Measurements from ENCODE around the gene IL34. TPM values are rescaled to one million over a fixed set of nuclear protein-coding genes. Genes with fewer than 3 reads are reported as not detected.

Gene IL34
- total RNA-seq, 6 donors from 2014 or later = 3.0 to 32.1 (median 14.8) TPM

DNA sequence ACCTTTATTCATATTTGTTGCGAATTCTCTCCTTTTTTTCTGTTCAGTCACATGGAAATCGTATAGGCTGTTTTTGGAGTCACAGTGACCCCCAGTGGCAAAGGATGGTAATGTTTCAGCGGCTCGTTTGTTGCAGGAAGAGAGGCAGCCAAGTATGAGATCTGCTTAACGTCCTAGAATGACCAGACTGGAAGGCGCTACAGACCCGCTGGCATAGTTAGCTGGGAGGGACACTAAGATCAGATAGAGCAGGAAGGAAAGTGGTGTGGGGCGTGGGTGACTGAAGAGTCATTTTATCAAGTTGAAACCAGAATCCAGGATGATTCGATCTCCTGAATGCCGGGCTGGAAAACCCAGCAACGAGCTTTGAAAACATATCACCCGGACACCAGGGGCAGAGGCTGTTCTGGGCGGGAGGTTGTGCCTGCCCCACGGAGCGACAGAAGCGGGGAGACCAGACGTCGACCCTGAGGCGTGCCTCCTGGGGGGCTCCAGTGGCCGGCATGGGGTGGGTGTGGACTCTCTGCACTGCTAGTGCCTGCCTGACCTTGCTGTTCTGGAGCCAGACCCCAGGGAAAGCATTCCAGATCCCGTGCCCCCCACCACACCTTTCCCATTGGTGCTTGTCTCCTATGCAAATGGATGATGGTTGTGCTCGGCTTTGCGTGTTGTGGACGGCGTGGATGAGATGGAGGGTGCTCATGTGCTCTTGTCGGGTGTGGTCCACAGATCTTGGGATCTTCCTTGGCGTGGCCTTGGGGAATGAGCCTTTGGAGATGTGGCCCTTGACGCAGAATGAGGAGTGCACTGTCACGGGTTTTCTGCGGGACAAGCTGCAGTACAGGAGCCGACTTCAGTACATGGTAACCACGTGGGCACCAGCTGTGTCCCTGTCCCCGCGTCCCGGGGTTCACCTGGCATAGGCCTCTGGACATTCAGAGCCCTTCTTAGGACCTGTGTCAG is 7.7 kb downstream of the IL34 start:
- Histone ChIP-seq H3K4me1 (peaks cover 0 to 9% (median 5%) of the 10 kb centered on the region in 4 donors), H3K36me3 (no peaks in the 10 kb centered on the region), H3K27ac (peak overlapping the region; percentile 31 to 73 (median 52)), H3K27me3 (no peaks in the 10 kb centered on the region), H3K9me3 (no peaks in the 10 kb centered on the region), H3K4me3 (peak overlapping the region in 2 of 4 donors; percentile 22 to 26)
- DNase-seq (peak; percentile 57 to 72), ATAC-seq (ENCODE audit: low FRiP score in 2 of 2) (peak; percentile 85 to 91)
- TF ChIP-seq POLR2A (IDR thresholded peaks at IDR 0.05) (no peak), EP300 (IDR thresholded peaks at IDR 0.05) (no peak), POLR2AphosphoS5 (IDR thresholded peaks at IDR 0.05) (peak; percentile 20 to 24)
- TF ChIP-seq, protein P1, sequence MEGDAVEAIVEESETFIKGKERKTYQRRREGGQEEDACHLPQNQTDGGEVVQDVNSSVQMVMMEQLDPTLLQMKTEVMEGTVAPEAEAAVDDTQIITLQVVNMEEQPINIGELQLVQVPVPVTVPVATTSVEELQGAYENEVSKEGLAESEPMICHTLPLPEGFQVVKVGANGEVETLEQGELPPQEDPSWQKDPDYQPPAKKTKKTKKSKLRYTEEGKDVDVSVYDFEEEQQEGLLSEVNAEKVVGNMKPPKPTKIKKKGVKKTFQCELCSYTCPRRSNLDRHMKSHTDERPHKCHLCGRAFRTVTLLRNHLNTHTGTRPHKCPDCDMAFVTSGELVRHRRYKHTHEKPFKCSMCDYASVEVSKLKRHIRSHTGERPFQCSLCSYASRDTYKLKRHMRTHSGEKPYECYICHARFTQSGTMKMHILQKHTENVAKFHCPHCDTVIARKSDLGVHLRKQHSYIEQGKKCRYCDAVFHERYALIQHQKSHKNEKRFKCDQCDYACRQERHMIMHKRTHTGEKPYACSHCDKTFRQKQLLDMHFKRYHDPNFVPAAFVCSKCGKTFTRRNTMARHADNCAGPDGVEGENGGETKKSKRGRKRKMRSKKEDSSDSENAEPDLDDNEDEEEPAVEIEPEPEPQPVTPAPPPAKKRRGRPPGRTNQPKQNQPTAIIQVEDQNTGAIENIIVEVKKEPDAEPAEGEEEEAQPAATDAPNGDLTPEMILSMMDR (IDR thresholded peaks at IDR 0.05) = peak; percentile 76 to 92 (median 90)
- 40 to 42% methylated on average over 32 to 34 of the region's 35 CpGs for WGBS, 2 donors

DNA sequence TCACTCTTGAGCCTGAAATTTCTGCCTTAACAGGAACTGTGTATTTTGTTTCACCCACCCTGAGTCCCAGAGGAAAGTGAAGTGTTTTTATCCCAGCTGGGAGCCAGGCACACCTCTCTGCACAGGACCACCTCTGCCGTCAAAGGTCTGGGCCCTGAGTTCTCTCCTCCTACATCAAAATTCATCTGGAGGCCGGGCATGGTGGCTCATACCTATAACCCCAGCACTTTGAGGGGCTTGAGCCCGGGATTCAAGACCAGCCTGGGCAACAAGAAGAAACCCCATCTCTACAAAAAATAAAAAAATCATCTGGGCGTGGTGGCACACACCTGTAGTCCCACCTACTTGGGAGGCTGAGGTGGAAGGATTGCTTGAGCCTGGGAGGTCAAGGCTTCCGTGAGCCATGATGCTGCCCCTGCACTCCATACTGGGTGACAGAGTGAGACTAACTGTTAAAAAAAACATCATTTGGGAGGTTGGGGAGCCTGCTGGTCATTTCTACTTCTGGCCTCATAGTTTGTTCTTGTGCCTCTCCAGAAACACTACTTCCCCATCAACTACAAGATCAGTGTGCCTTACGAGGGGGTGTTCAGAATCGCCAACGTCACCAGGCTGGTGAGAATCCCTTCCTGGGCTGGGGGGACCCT is 9.8 kb downstream of the IL34 start:
- no peaks in the 10 kb centered on the region for H3K36me3 ChIP-seq
- no peak overlapping the region for H3K27ac ChIP-seq
- H3K27me3 ChIP-seq = no peaks in the 10 kb centered on the region
- 85 to 92% methylated on average over 7 to 8 of the region's 8 CpGs for whole genome bisulfite sequencing, 2 donors
- peaks cover 0 to 9% (median 5%) of the 10 kb centered on the region in 4 donors for H3K4me1 ChIP-seq
- TF ChIP-seq, protein P1 (IDR thresholded peaks at IDR 0.05) = no peak
- TF ChIP-seq EP300 (IDR thresholded peaks at IDR 0.05) = no peak
- no peak for TF ChIP-seq POLR2AphosphoS5 (IDR thresholded peaks at IDR 0.05)
- no peak for TF ChIP-seq POLR2A (IDR thresholded peaks at IDR 0.05)
- no peak for DNase-seq
- ATAC-seq (ENCODE audit: low FRiP score in 2 of 2) = no peak
- no peaks in the 10 kb centered on the region for H3K9me3 ChIP-seq
- no peak overlapping the region for H3K4me3 ChIP-seq

DNA sequence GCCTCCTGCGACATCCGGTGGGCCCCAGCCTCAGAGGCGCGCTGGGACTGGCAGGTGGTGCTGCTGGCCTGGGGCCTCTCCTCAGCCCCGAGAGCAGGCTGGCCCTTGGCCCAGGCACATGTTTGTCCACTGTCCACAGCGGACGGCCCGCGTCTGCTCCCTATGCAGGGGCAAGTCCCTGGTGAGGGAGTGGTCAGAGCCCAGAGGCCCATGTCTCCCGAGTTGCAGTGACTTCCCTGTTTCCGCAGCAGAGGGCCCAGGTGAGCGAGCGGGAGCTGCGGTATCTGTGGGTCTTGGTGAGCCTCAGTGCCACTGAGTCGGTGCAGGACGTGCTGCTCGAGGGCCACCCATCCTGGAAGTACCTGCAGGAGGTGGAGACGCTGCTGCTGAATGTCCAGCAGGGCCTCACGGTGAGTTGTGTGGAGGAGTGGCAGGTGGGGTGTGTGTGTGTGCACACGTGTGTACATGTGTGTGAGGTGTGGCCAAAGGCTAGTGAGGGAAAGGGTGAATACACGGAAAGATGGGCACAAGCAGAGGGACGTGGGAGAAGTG is 10.4 kb downstream of the IL34 start:
- Histone ChIP-seq H3K27ac (no peak overlapping the region), H3K27me3 (no peaks in the 10 kb centered on the region), H3K4me3 (no peak overlapping the region), H3K36me3 (peaks cover 0 to 4% (median 0%) of the 10 kb centered on the region in 4 donors), H3K9me3 (no peaks in the 10 kb centered on the region), H3K4me1 (peaks cover 0 to 9% (median 5%) of the 10 kb centered on the region in 4 donors)
- no peak for TF ChIP-seq EP300 (IDR thresholded peaks at IDR 0.05)
- no peak for TF ChIP-seq POLR2A (IDR thresholded peaks at IDR 0.05)
- TF ChIP-seq, protein P1 (IDR thresholded peaks at IDR 0.05) = no peak
- no peak for TF ChIP-seq POLR2AphosphoS5 (IDR thresholded peaks at IDR 0.05)
- WGBS, 2 donors = 71 to 83% methylated on average over 11 to 22 of the region's 22 CpGs
- ATAC-seq (ENCODE audit: low FRiP score in 2 of 2) (no peak), DNase-seq (peak in 1 of 2 donors; percentile 83)

DNA sequence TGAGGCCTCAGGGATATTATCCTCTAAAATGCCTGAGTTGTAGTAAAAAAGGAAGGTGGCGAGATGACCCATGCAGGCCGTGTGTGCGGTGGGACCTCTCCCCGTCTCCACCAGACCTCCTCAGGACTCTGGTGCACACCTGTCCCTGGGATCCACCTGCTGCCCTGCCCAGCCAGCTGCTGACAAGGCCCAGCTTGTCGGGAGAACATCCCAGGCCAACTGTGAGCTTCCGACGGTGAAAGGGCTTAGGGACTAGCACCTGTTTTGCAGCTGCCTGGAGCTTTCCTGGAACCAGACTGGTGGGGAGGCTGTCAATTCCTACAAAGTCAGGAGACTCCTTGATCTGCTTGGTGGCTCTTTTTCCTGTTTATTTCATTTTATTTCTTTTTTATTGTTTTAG is 11.6 kb downstream of the IL34 start:
- no peak for TF ChIP-seq EP300 (IDR thresholded peaks at IDR 0.05)
- TF ChIP-seq, protein P1 (IDR thresholded peaks at IDR 0.05) = no peak
- no peak for TF ChIP-seq POLR2AphosphoS5 (IDR thresholded peaks at IDR 0.05)
- TF ChIP-seq POLR2A (IDR thresholded peaks at IDR 0.05) = no peak
- 83 to 88% methylated on average over 5 to 7 of the region's 7 CpGs for WGBS, 2 donors

More for the DNA sequence above, 11.6 kb downstream of the IL34 start:
- peaks cover 0 to 16% (median 5%) of the 10 kb centered on the region in 4 donors for H3K36me3 ChIP-seq
- H3K9me3 ChIP-seq = no peaks in the 10 kb centered on the region
- DNase-seq (no peak), ATAC-seq (ENCODE audit: low FRiP score in 2 of 2) (no peak)
- H3K27ac ChIP-seq = no peak overlapping the region
- peaks cover 0 to 9% (median 5%) of the 10 kb centered on the region in 4 donors for H3K4me1 ChIP-seq
- H3K27me3 ChIP-seq = no peaks in the 10 kb centered on the region
- H3K4me3 ChIP-seq = no peak overlapping the region

Measured in upper lobe of left lung (tissue), 6 donors.